IPS DF 4.7 (cell line): Measurements from ENCODE around the gene GJD4.

ENCODE experiments used
- DNase-seq: peaks from one replicate; pipeline ENCODE4 v3.0.0-alpha.2; 2013; ENCODE audit warnings: low spot score; ENCODE audit errors: extremely low read depth

Gene GJD4

DNA sequence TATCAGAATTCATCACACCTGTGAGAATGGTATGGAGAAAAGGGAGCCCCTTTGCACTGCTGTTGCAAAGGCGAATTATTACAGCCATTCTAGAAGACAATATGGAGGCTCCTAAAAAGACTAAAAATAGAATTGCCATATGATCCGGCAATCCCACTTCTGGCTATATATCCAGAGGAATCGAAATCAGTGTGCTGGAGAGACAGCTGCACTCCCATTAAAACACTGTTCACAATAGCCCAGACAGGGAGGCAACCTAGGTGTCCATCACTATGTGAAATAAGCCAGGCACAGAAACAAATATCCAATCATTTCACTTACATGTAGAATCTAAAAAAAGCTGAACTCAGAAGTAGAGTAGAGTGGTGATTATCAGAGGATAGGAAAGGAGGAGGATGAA is 26.0 kb upstream of the GJD4 start:
- DNase-seq: no peak

DNA sequence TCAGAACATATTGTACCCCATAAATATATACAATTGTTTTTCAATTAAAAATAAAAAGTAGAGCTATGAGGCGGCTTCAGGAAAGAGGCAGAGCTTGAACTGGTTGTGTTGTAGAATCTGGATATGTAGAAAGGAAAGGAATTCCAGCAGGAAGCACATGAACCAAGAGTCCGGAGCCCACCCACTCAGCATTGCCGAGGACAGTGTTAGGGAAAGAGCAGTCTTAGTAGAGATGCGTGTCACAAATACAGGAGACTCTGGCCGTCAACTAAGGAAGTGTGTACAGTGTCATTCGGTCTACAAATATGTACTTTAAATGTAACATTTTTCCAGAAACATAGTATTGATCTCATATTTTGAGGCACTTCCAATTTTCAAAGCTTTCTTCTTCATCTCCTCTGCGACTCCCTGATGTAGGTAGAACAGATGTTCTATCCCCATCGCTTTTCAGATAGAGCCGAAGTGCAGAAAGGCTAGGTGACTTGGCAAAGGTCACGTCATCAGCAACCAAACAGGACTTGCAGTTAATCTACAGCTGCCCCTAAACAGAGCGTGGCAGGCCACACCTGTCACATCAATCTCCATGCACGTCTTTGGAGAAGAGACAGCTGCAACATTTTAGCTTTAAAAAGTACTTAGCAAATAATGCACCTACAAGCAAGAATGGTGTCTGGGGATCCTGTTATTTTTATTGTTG is 25.3 kb upstream of the GJD4 start:
- DNase-seq: no peak

DNA sequence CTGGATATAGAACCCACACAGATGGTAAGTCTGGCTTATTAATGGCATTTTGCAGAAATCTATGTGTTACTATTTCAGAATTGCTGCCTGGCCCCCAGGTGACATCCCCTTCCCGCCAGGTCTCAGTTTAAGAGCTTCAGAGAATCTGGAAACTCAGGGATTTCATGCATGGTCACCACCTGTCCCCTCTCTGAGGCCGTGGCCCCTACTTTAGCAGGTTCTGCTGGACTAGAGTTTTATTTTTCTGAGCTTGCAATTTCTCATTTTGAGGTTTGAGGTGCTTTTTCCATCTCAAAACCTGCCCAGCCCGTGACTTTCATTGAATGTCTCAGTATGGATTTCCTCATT is 24.7 kb upstream of the GJD4 start:
- no peak for DNase-seq

DNA sequence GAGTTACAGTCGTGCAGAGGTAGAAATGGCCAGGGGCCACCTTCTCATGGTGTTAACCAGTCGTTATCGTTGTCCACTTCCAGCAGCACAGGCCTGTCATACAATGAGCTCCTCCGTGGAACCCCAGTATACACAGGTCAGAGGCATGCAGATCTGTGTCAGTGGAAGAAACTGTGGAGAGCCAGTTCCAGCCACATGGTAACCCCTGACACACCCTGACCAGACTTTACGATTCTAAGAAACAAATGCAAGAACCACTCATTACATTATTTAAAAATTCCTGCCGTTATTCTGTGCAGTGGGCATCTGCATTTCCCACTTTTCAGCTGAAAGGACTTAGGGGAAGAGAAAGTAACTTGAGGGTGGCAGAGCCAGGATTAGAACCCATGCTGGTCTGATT is 23.5 kb upstream of the GJD4 start:
- DNase-seq: no peak

DNA sequence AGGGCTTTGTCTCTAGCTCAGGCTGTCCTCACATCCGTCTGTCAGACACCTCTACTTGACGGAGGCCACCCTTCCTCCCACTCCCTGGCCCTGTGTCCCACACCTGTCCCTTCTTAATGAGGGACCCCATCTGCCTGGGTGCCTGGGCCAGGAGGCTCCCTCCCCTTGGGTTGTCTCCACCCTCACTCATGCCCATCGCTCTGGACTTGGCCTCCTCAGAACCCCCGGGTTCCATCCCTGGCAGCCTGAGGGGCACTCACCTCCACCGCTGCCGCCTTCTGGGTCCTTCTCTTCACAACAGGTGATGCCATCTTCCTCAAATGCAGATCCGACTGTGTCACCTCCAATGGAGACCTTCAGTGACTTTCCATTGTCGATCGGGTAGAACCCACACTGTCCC is 20.2 kb upstream of the GJD4 start:
- DNase-seq: no peak

DNA sequence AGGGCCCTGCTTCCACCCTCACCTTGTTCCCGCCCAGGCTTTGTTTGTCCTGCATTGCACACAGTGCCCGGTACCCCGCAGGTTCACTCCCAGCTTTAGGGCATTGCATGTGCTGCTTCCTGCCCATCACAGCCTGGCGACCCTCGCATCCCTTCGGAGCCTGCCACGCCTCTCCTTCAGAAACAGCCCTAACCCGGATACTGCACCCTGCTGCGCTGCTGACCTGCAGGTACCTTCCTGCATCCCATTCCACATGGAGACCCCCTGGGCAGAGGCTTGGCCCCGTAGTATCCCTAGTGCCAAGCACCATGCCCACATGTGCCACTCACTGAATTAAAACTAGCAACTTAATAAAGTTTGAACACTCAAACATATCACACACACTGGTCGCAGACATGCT is 19.8 kb upstream of the GJD4 start:
- no peak for DNase-seq

DNA sequence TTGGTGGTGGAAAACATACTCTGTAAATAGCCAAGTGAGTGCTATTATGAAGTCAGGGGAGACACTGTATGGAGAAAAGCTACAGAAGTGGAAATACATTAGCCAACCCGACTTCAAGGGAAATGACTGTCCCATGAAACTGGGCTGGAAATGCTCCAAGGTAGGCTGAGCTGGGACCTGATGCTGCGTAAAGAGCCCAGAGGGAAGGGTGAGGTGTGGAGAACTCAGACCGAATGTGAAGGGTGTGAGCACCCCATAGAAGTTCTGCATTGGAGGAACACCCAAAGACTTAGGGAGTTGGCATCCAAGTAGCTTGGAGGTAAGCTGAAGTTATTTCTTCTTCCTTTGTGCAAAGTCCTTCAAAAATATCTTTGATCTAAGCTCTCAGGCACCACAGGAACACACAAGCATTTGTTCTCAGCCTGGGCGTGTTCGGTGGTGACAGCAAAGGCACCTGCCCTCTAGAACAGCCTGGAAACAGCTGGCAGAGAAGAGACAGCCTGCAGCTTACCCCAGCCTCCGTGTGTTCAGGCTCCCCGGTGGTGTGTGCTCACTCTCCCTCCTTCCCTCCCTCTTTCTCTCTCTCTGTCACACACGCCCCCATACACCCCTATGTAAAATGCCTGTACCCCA is 19.1 kb upstream of the GJD4 start:
- DNase-seq: no peak

DNA sequence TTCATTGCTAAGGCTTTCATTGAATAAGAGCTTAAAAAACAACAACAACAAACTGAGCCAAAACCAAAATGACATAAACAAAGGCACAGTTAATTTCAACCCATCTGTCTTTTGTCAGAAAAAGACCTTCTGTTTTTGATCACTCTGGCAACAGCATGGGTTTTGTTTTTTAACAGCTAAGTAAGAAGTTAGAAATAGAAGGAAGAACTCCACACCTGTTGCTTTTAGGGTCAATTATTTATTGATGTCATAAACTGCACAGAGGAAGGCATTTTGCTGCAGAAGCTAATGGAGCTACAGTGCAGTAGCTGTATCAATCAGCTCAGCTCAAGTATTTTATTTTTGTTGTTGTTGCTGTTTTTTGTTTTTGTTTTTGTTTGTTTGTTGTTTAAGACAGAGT is 16.3 kb upstream of the GJD4 start:
- DNase-seq: no peak

DNA sequence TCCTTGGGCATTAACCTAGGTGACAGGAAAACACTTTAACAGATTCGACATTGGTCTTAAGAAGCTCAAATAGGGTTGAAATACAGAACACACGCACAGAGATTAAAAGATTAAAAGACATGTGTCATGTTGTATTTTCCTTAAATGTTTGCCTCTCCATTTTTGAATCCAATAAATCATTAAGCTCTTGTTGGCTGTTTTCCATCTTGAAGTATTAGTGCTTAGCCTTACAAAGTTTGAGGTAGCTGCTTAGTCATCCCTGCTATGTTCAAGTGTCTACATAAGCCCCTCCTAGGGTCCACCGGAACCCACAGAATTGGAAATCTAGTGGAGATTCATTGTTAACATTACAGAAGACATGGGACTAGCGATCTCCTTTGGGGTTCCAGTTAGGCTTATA is 12.7 kb upstream of the GJD4 start:
- DNase-seq: no peak

DNA sequence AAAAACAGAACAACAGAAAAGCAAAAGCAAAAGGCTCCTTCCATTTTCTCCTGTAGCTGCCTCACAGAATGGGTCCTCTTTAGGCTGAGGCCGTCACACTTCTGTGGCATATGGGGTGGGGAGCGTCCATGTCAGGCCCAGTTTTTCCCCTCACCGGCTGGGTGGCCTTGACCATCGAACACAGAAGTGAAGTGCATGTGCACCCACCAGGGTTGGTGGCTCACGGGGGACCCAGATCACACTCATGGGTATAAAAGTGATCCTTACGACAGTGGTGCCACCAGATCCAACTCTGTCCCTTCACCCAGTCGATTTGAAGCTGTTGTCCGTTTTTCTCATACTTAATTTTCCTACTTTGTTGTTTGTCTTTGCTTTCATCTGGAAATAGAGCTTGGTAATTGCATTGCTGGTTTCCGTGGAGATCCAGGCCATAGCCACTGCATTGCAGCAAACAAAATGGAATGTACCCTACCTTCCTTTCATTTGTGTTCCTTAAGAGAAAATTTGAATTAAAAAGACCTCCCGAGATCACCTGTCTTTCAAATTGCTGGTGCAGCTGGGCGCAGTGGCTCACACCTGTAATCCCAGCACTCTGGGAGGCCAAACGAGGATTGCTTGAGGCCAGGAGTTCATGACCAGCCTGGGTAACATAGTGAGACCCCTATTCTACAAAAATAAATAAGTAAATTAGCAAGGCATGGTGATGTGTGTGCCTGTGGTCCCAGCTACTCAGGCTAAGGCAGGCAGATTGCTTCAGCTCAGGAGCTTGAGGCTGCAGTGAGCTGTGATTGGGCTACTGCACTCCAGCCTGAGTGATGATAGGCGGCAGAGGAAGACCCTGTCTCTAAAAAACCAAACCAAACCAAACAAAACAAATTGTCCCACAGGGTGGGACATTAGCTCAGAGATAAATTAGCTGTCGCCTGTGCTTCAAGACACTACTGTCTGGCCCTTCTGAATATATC is 10.7 kb upstream of the GJD4 start:
- peak; percentile 64 for DNase-seq

DNA sequence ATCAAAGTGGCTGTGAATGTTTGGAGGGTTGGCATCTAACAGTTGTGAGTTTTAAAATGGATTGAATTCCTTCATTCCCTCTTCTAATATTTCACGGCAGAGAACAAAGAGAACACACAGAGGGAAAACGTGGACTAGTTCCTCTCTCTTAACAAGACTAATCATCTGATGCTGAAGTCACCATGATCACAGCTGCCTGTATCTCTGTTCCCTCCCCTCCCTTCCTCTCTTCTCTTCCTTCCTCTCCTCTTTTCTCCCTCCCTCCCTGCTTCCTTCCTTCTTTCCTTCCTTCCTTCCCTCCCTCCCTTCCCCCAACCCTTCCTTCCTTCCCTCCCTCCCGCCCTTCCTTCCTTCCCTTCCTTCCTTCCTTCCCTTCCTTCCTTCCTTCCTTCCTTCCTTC is 10.0 kb upstream of the GJD4 start:
- DNase-seq: no peak

DNA sequence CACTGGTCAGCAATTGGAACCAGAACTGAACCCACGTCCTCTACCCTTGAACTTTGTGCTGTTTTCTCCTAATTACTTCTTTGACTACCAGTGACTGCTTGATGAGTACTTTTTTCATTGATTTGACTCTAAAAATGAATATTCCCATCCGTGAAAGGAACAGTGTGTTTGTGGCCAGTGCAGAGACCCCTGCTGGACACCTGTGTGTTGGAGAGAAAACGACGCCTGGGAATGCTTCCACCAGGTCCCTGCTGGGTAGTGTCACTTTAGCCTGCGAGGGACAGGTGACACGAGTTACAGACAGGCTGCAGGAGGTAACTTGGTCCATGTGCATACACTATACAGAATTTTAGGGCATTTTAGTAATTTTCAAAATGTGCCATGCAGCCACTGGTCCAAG is 6.8 kb upstream of the GJD4 start:
- no peak for DNase-seq

DNA sequence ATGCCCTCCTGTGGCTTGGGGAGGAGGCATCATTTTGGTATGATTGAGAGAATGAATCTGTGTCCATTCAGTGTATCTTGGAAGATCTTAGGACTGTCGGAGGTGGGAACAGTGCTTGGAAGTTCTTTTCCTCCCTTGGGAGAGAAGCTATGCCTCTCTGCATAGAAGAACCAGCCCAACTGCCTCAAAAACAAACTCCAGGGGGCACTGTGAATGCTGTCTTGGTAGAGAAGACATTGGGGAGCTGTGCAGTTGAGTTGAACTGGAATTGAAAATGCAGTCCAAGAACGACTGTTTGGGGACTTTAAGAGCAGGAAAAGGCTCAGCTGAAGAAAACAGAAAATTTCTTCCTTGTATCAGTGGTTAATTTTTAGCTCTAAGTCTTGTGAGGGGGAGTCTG is 4.9 kb upstream of the GJD4 start:
- DNase-seq: no peak

DNA sequence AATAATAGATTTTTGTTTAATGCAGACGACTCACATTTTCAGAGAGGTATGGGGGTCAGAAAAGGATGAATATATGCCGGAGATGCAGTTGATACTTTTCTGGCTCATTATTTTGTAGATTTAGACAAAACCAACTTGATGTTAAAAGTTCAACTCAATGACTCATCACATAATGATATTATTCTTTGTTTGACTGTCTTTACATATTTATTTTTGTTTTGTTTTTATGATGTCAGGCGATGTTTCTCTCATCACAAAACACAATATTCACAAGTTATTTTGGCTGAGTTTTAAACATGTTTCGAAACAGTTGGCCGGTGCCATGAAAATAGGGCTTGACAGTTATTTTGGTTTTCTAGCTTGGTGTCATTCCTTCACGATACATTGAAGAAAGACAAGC is 1.3 kb downstream of the GJD4 start:
- no peak for DNase-seq

DNA sequence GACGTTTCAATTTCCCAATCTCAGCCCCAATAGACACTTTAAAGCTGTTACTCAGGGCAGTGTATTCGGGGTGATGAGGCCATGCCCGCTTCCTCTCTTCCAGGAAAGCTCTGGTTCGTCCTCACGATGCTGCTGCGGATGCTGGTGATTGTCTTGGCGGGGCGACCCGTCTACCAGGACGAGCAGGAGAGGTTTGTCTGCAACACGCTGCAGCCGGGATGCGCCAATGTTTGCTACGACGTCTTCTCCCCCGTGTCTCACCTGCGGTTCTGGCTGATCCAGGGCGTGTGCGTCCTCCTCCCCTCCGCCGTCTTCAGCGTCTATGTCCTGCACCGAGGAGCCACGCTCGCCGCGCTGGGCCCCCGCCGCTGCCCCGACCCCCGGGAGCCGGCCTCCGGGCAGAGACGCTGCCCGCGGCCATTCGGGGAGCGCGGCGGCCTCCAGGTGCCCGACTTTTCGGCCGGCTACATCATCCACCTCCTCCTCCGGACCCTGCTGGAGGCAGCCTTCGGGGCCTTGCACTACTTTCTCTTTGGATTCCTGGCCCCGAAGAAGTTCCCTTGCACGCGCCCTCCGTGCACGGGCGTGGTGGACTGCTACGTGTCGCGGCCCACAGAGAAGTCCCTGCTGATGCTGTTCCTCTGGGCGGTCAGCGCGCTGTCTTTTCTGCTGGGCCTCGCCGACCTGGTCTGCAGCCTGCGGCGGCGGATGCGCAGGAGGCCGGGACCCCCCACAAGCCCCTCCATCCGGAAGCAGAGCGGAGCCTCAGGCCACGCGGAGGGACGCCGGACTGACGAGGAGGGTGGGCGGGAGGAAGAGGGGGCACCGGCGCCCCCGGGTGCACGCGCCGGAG is 2.6 kb downstream of the GJD4 start:
- no peak for DNase-seq

DNA sequence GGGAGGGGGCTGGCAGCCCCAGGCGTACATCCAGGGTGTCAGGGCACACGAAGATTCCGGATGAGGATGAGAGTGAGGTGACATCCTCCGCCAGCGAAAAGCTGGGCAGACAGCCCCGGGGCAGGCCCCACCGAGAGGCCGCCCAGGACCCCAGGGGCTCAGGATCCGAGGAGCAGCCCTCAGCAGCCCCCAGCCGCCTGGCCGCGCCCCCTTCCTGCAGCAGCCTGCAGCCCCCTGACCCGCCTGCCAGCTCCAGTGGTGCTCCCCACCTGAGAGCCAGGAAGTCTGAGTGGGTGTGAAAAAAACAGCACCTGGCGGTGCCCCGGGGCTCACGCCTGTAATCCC is 3.2 kb downstream of the GJD4 start:
- no peak for DNase-seq

DNA sequence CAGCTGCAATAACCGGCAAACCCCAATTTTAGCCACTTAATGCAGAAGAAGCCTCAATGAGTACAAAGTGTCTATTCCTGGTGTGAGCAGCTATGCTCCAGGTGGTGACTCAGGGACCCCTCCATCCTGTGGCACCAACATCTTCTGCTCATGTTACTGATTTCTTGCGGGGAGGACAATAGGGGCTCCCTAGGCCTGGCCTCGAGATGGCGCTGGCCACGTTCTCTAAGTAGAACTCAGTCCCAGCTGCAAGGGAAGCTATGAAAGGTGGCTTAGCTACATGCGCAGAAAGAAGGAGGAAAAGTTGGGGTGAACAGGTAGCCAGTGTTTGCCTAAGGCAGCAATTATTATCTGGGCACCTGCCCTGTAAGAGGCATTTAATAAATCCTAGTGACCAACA is 6.6 kb downstream of the GJD4 start:
- no peak for DNase-seq

DNA sequence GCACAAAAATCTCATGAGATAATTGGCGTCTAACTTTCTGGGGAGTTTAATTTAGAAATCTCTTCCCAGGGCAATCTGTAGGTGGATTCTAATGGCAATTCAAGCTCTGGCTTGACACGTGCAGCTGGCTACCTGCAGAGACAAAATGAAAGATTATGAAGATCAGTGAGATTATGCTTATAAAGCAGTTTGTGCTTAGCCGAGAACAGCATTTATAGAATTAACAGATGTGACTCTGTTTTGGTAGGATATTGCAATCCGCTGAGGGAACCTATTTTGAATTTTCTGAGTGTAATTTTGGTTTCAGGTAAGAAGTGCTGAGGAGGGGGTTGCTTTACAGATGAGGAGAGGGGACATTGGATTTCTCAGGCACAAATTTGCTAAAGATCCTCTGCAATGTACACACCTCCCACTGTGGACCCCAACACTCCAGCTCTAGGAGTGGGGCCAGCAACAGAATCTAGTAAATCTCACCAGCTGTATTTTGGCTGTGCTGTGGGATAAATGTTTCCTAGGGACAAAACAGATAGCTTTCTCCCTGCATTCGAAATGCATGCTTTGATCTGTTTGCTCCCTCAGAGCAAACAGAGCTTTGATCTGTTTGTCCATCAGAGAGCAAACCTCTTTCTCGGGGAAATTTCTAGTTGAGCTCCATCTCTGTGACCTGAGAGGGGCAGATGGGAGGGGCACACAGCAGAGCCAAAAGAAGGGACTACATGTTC is 7.4 kb downstream of the GJD4 start:
- no peak for DNase-seq

DNA sequence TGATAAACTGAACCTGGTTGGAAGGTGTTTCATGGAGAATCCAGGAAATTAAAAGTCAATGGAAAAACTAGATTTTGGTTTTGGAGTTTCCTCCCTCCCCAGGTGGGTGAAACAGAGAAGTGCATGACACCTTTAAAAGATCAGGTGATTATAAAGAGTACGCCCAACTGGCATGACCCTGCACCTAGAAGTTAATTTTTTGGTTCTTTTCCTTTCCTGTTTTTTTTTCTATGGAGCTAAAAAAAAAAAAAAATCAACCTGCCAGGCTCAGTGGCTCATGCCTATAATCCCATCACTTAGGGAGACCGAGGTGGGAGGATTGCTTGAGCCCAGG is 7.9 kb downstream of the GJD4 start:
- DNase-seq: no peak

DNA sequence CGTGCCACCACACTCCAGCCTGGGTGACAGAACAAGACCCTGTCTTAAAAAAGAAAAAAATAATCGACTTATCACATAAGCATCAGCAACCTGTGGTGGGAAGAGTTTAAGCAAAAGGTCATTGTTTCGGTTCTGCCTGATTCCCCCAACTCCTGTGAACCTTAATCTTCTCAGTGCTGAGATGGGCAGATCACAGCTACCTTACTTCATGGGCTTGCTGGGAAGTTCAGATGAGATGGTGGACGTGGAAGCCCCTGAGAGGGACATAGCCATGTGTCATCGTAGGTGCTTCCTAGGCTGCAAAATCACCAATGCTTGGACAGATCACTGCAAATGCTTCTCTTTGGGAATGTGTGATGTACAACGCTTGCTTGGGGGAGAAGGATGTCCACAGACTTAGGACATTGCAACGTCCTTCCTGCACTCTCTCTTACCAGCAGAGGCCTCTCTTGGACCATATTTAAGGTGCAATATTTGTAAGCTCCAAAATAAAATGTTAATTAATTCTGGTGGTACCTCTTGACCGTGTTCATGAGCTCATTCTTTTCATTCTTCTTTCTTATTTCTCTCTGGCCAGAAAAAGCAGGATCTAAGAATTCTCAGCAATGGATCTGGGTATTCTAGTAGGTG is 8.6 kb downstream of the GJD4 start:
- no peak for DNase-seq

DNA sequence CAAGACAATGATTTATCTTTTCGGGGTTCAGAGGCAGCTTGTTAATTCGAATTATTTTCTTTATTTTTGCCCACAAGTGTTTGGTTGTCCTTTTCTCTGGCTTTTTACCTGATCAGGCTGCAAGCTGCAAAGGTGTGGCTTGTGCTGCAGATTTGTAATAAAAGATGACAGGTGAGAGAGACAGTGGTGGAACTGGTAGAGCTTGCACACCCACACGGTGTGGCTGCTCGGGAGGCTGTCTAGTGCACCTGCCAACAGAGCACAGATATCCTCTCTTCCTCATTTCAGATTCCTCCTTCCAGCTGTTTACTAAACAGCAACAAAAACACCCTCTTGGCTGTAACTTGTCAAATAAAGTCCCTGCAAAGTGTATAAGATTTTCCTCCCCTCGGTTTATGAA is 9.2 kb downstream of the GJD4 start:
- no peak for DNase-seq
